ENCODE data around the gene ACER2.

GRCh38 chr9:19431361-19432171, 22.8 kb downstream of the ACER2 start:
- no peak for TF ChIP-seq CTCF (optimal IDR thresholded peaks at IDR 0.05 in 1 of 3, IDR thresholded peaks at IDR 0.05 in 1 of 3, conservative IDR thresholded peaks at IDR 0.05 in 1 of 3; ENCODE audit: extremely low read depth in 1 of 3, insufficient read depth in 2 of 3, low read length in 3 of 3)
- TF ChIP-seq EZH2 (IDR thresholded peaks at IDR 0.05; ENCODE audit: low read length) = no peak

All from keratinocyte (primary cell).